Stimulated activated CD8-positive, alpha-beta memory T cell treated with anti-CD3 and anti-CD28 coated beads, Interleukin-4, amount 100 ng/mL, for 24 hours (primary cell): ENCODE data around the gene WDFY4.

Experiments
- DNase-seq: peaks from one replicate; pipeline ENCODE4 v3.0.0-alpha.2; 2020; ENCODE audit warnings: low read depth

The WDFY4 gene

GRCh38 chr10:48913674-48914073 lies 229.0 kb downstream of the WDFY4 start:
- DNase-seq = no peak

- DNase-seq = no peak
Observed at GRCh38 chr10:48923748-48924147, 239.1 kb downstream of the WDFY4 start.

GRCh38 chr10:48924988-48925387 lies 240.3 kb downstream of the WDFY4 start:
- no peak for DNase-seq

GRCh38 chr10:48926255-48926654 lies 241.6 kb downstream of the WDFY4 start:
- no peak for DNase-seq

GRCh38 chr10:48926764-48927540 lies 242.3 kb downstream of the WDFY4 start:
- DNase-seq = no peak

- no peak for DNase-seq
Observed at GRCh38 chr10:48929413-48929990, 244.8 kb downstream of the WDFY4 start.

- DNase-seq = no peak
Observed at GRCh38 chr10:48931188-48931587, 246.5 kb downstream of the WDFY4 start.

GRCh38 chr10:48932831-48933664 lies 248.4 kb downstream of the WDFY4 start:
- DNase-seq = no peak

- DNase-seq = no peak
Observed at GRCh38 chr10:48934672-48935501, 250.2 kb downstream of the WDFY4 start.

GRCh38 chr10:48935577-48935976 lies 250.9 kb downstream of the WDFY4 start:
- no peak for DNase-seq

- DNase-seq = no peak
Observed at GRCh38 chr10:48937796-48938195, 253.1 kb downstream of the WDFY4 start.

- DNase-seq = no peak
Observed at GRCh38 chr10:48938281-48938680, 253.6 kb downstream of the WDFY4 start.

GRCh38 chr10:48938990-48939536 lies 254.4 kb downstream of the WDFY4 start:
- no peak for DNase-seq

- DNase-seq = no peak
Observed at GRCh38 chr10:48939790-48940325, 255.2 kb downstream of the WDFY4 start, which contains the start of gene LRRC18. Gene LRRC18 (minus strand): TSS chr10:48939840. CDS start chr10:48914155, 25,685 bp downstream.

- no peak for DNase-seq
Observed at GRCh38 chr10:48940372-48940771, 255.7 kb downstream of the WDFY4 start.

- DNase-seq = no peak
Observed at GRCh38 chr10:48940958-48941357, 256.3 kb downstream of the WDFY4 start.

GRCh38 chr10:48941427-48942075 lies 256.9 kb downstream of the WDFY4 start:
- DNase-seq = no peak

- no peak for DNase-seq
Observed at GRCh38 chr10:48943096-48943495, 258.4 kb downstream of the WDFY4 start.

GRCh38 chr10:48944171-48944570 lies 259.5 kb downstream of the WDFY4 start:
- no peak for DNase-seq

GRCh38 chr10:48945441-48946130 lies 260.9 kb downstream of the WDFY4 start:
- DNase-seq = no peak
